ENCODE results near the gene BLTP3A.
A peak's percentile ranks its signal among the peaks of the same experiment; 100 is the strongest.

Gene BLTP3A

DNA sequence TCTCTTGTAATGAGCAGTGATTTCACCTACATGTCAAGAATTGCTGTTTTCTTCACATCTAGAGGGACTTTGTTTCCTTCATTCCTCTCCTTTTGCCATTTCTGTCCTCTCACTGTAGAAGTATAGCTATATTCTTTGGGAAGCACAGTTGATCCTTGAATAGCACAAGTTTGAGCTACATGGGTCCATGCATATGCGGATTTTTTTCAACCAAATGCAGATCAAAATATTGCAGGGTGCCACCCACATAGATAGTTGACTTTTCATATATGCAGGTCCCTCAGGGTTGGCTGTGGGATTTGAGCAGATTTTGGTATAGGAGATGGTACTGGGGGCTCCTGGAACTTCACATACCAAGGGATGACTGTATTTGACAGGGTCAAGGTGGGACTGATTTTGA, 41.1 kb downstream of the BLTP3A start:
- DNase-seq = no peak

DNA sequence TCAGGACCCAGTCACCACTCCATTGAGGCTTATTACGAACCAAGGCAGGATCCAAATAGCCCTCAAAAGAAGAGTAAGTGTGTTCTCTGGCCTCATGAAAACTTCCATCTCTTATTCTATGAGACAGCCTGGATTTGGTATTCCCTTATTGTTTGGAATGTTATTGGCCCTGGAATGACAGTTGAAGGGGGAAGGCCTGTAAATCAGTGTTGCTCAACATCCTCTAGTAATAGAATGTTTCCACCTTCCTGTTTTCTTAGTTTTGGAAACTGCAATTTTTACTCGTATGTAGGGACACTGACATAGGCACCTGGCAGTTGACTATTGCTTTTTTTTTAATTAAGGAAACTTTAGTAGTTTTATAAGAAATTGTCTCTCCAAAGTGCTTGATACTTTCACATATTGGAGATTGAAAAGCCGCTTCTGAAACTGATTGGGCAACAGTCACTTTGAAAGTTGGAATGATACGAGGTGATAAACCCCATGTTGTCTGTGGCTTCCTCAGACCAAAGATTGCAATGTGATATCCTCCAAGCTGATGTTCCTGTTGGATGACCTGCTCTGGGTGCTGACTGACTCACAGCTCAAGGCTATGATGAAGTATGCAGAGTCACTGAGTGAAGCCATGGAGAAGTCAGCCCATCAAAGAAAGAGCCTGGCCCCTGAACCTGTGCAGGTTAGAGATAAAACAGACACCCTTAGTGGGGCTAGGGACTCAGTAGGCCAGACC, 43.1 kb downstream of the BLTP3A start:
- DNase-seq = peak; percentile 45 to 69 (median 54)

DNA sequence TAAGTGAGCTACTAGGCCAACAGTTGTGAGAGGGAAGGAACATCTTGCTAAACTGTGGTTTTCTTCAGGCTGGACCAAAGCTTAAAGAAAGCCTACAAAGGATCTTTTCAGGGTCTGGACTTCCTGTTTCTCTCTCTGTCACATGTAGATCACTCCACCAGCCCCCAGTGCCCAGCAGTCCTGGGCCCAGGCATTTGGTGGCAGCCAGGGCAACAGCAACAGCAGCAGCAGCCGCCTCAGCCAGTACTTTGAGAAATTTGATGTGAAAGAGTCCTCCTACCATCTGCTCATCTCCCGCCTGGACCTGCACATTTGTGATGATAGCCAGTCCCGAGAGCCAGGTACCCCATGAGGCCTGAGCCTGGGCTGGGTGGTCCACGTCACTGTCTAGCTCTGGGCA, 44.1 kb downstream of the BLTP3A start:
- DNase-seq = peak; percentile 71 to 82 (median 76)

DNA sequence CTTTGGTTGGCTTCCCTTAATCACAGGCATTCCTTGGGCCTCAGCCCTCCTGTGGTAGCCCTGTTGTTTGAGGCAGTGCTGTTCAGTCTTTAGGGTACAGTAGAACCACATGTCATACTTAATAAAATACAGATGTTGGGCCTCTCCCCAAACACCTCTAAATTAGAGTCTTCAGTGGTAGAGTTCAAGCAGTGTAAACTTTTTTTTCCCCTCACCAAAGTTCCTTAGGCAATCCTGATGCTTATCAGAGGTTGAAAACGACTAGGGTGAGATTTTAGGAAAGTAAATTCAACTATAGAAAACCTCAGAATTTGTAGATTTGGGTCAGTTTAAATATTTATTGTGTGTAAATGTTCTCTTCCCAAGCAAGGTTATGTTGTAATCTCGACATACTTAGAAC, 44.6 kb downstream of the BLTP3A start:
- no peak for DNase-seq

DNA sequence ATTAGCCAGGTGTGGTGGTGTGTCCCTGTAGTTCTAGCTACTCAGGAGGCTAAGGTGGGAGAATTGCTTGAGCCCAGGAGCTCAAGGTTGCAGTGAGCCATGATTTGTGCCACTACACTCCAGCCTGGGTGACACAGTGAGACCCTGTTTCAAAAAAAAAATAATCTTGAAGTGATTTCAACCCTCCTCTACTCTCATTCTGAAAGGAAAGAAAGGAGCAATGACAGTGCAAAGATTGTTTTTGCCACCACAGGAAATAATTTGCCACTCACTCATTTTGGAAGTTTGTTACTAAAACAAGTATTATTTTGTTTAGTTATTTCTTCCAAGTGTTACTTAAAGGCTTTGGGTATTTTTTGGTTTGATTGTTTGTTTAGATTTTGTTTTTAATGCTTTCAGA, 45.6 kb downstream of the BLTP3A start:
- DNase-seq = no peak

DNA sequence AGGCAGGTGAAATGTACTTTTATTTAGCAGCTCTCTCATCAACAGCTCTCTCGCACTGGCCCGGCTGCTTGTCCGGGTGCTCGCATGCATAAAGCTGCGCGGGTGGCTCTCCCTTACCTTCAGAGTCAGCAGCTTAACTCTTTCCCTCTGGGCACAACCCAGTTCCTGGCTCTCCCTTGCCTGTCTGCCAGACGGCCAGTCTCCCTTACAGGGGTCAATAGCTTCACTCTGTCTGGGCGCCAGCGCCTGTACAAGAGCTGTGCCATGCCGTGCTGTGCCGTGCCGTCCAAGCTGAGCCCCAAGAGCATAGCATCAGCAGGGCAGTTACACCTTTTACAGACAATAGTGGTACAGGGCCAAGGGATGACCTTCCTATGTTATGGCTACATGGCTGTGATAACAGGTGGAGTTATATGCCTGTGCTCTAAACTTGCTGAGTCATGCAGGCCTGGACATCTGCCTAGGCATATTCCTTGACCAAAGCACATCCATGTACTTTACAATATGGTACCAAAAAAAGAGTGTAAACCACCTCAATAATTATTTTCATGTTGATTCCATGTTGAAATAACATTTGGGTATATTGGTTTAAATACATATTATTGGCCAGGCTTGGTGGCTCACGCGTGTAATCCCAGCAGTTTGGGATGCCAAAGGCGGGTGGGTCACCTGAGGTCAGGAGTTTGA, 47.9 kb downstream of the BLTP3A start:
- no peak for DNase-seq
